A549 (cell line): Measurements from ENCODE around the gene SLC6A3. TPM values are rescaled to one million over a fixed set of nuclear protein-coding genes. Genes with fewer than 3 reads are reported as not detected.

Experiments
- ATAC-seq, 2 experiments: fragments of 200-7000 bp in 1 of 2; fragments of >200 bp in 1 of 2; cut with Nextera tagmentation in 1 of 2; cut with Tn5 transposase in 1 of 2; 3 replicates each; pipeline versions ENCODE4 v1.8.0 to v1.9.1; 2018 to 2020; ENCODE audit warnings: mild to moderate bottlenecking in 1 of 2, moderate library complexity in 1 of 2
- CTCF ChIA-PET: fragments of 300-600 bp; sonication (Branson Sonifier 250); formaldehyde crosslinking; extraction: SDS; loops from one replicate; lab custom pipeline; 2021; ENCODE audit warnings: antibody characterized with exemption, inconsistent platforms; lab: Yijun Ruan, JAX
- POLR2A ChIA-PET: fragments of 350-600 bp; formaldehyde crosslinking; extraction: SDS; loops from one replicate; lab custom pipeline; 2021; ENCODE audit warnings: antibody characterized with exemption, inconsistent platforms; lab: Yijun Ruan, JAX
- DNase-seq, 2 experiments: peaks; one replicate each; pipeline versions ENCODE4 v3.0.0 to v3.0.0-alpha.2; 2011 to 2016; ENCODE audit warnings: low read depth in 1 of 2, low spot score in 1 of 2
- FAIRE-seq: peaks from 2 replicates; lab custom pipeline; 2011; peaks lifted over from hg19 to GRCh38; lab: Jason Lieb, UNC
- H3K27ac ChIP-seq, 2 experiments: fragments of >200 bp; sonication (Bioruptor Twin); formaldehyde crosslinking; 3 replicates each; pipeline ENCODE4 v1.5.1; 2016 to 2017
- H3K4me1 ChIP-seq: fragments of >200 bp; sonication (Bioruptor Twin); formaldehyde crosslinking; 3 replicates; pipeline ENCODE4 v1.6.1; 2016
- H3K4me2 ChIP-seq: fragments of >200 bp; sonication (Bioruptor Twin); formaldehyde crosslinking; 3 replicates; pipeline ENCODE4 v1.6.1; 2016
- H3K4me3 ChIP-seq: fragments of >200 bp; sonication (Bioruptor Twin); formaldehyde crosslinking; 3 replicates; pipeline ENCODE4 v1.5.1; 2016
- H3K9me3 ChIP-seq: fragments of >200 bp; sonication (Bioruptor Twin); formaldehyde crosslinking; 3 replicates; pipeline ENCODE4 v1.6.1; 2016
- ATOH8 ChIP-seq: fragments of 250-450 bp; sonication (Bioruptor Pico); IDR thresholded peaks from 2 replicates; pipeline ENCODE4 v1.5.0; 2020; ENCODE audit warnings: low read depth, mild to moderate bottlenecking, moderate library complexity
- BCL3 ChIP-seq: fragments of >200 bp; sonication (Bioruptor Twin); formaldehyde crosslinking; IDR thresholded peaks from 3 replicates; pipeline ENCODE4 v1.6.1; 2016
- CBX8 ChIP-seq: fragments of 200-600 bp; sonication (generic); IDR thresholded peaks from 2 replicates; pipeline ENCODE4 v1.6.1; 2016
- CEBPB ChIP-seq, 2 experiments: fragments of >200 bp in 1 of 2; sonication (Bioruptor Twin) in 1 of 2; formaldehyde crosslinking in 1 of 2; IDR thresholded peaks; 2 replicates each; pipeline ENCODE4 v1.6.1; 2012 to 2016
- CHD2 ChIP-seq: fragments of 150-350 bp; IDR thresholded peaks from 2 replicates; pipeline ENCODE4 v1.6.1; 2014; ENCODE audit warnings: low read length; ENCODE audit not compliant: partially characterized antibody
- E2F6 ChIP-seq: IDR thresholded peaks from 2 replicates; pipeline ENCODE4 v1.6.1; 2012; ENCODE audit warnings: low read depth, borderline replicate concordance
- EHF ChIP-seq: fragments of 250-450 bp; sonication (Bioruptor Pico); IDR thresholded peaks from 2 replicates; pipeline ENCODE4 v1.5.0; 2020; ENCODE audit warnings: mild to moderate bottlenecking
- ELK1 ChIP-seq: fragments of 150-350 bp; IDR thresholded peaks from 2 replicates; pipeline ENCODE4 v1.6.1; 2014; ENCODE audit warnings: low read depth, mild to moderate bottlenecking, low read length
- FOXS1 ChIP-seq: fragments of 250-450 bp; sonication (Bioruptor Pico); IDR thresholded peaks from 2 replicates; pipeline ENCODE4 v1.5.0; 2020; ENCODE audit warnings: mild to moderate bottlenecking, moderate library complexity
- HEYL ChIP-seq: fragments of 250-450 bp; sonication (Bioruptor Pico); IDR thresholded peaks from 2 replicates; pipeline ENCODE4 v1.8.0; 2021; ENCODE audit warnings: mild to moderate bottlenecking, moderate library complexity
- HOXB13 ChIP-seq: fragments of 250-450 bp; sonication (Bioruptor Pico); IDR thresholded peaks from 2 replicates; pipeline ENCODE4 v1.5.0; 2020; ENCODE audit warnings: low read depth, mild to moderate bottlenecking, moderate library complexity
- HOXB5 ChIP-seq: fragments of 250-450 bp; sonication (Bioruptor Pico); IDR thresholded peaks from 2 replicates; pipeline ENCODE4 v1.5.0; 2020; ENCODE audit warnings: mild to moderate bottlenecking, moderate library complexity
- JUN ChIP-seq, 2 experiments: fragments of >200 bp; sonication (Bioruptor Twin); formaldehyde crosslinking; IDR thresholded peaks; 2 replicates in 1 of 2; 3 replicates in 1 of 2; pipeline ENCODE4 v1.6.1; 2016 to 2017
- JUNB ChIP-seq: fragments of >200 bp; sonication (Bioruptor Twin); formaldehyde crosslinking; IDR thresholded peaks from 2 replicates; pipeline ENCODE4 v1.6.1; 2016
- KDM1A ChIP-seq: fragments of 200-600 bp; sonication (generic); IDR thresholded peaks from 2 replicates; pipeline ENCODE4 v1.6.1; 2016; ENCODE audit warnings: low read depth, mild to moderate bottlenecking
- KDM5A ChIP-seq: fragments of 200-600 bp; sonication (generic); IDR thresholded peaks from 2 replicates; pipeline ENCODE4 v1.6.1; 2016; ENCODE audit warnings: antibody characterized with exemption, mild to moderate bottlenecking
- MAFK ChIP-seq: fragments of 450-650 bp; IDR thresholded peaks from 2 replicates; pipeline ENCODE4 v1.6.1; 2014; ENCODE audit not compliant: partially characterized antibody
- MAZ ChIP-seq: fragments of 150-350 bp; IDR thresholded peaks from 2 replicates; pipeline ENCODE4 v1.6.1; 2014; ENCODE audit warnings: antibody characterized with exemption, low read depth, low read length, borderline replicate concordance
- NFE2L2 ChIP-seq: fragments of 150-350 bp; conservative IDR thresholded peaks from 2 replicates; pipeline ENCODE4 v1.6.1; 2014; ENCODE audit warnings: low read length
- PBX3 ChIP-seq: IDR thresholded peaks from 2 replicates; pipeline ENCODE4 v1.6.1; 2012
- POLR2AphosphoS2 ChIP-seq: conservative IDR thresholded peaks from 2 replicates; pipeline ENCODE4 v1.6.1; 2012; ENCODE audit warnings: low read length, improper control_type of control experiment, inconsistent platforms
- RAD21 ChIP-seq, 2 experiments: fragments of >200 bp in 1 of 2; sonication (Bioruptor Twin) in 1 of 2; formaldehyde crosslinking in 1 of 2; IDR thresholded peaks in 1 of 2; conservative IDR thresholded peaks in 1 of 2; 2 replicates in 1 of 2; 3 replicates in 1 of 2; pipeline ENCODE4 v1.6.1; 2012 to 2018; ENCODE audit warnings: inconsistent platforms in 1 of 2
- RCOR1 ChIP-seq: fragments of 150-350 bp; IDR thresholded peaks from 2 replicates; pipeline ENCODE4 v1.6.1; 2014; ENCODE audit warnings: antibody characterized with exemption, low read length, low read depth
- REST ChIP-seq: fragments of 200-600 bp; sonication (generic); IDR thresholded peaks from 2 replicates; pipeline ENCODE4 v1.6.1; 2016; ENCODE audit warnings: antibody characterized with exemption, mild to moderate bottlenecking, moderate library complexity
- ZC3H11A ChIP-seq: fragments of 450-650 bp; IDR thresholded peaks from 2 replicates; pipeline ENCODE4 v1.6.1; 2014; ENCODE audit warnings: antibody characterized with exemption, mild to moderate bottlenecking
- WGBS: methylation state at CpG from one replicate; pipeline ENCODE4 v1.1.6; 2017; ENCODE audit errors: missing lambda C conversion rate; 5-methylcytosine and 5-hydroxymethylcytosine counted together
- polyA plus RNA-seq, 4 experiments: library from polyadenylated mRNA; depleted of rRNA in 3 of 4; stranded (reverse); fragments of >200 nt; fragmentation: RNase III in 1 of 4; extraction: RNeasy Plus Mini Kit Qiagen cat#74134 plus additional on column Dnase treatment in 1 of 4; gene quantifications; 2 replicates in 3 of 4; 3 replicates in 1 of 4; pipeline ENCODE4 v1.2.3, GENCODE V29; 2011 to 2017

SLC6A3 gene
- polyA plus RNA-seq, 2 of the 4 experiments (the other 2 are of a cell fraction), result 0.05 to 0.06 TPM

- ATAC-seq (peak in 1 of 2 experiments; percentile 20; a peak in 2 of 6 replicates), FAIRE-seq (no peak), DNase-seq (no peak)
- CTCF ChIA-PET, result interaction anchor here (2.5 kb wide), 1 partner anchor 21 kb away, joined by 10 read pairs; no protein-coding TSS in a partner anchor
- Histone ChIP-seq H3K4me3 (no peak overlapping the region), H3K4me1 (no peaks in the 10 kb centered on the region), H3K27ac (no peak overlapping the region), H3K4me2 (no peak overlapping the region), H3K9me3 (peaks cover 6% of the 10 kb centered on the region; the same call in 1 of the 3 replicates)
- TF ChIP-seq RAD21 (conservative IDR thresholded peaks at IDR 0.05 in 1 of 2, IDR thresholded peaks at IDR 0.05 in 1 of 2) (no peak), HOXB5 (CRISPR knock-in tag) (no peak), CBX8 (no peak), CHD2 (no peak), CEBPB (IDR thresholded peaks at IDR 0.05) (no peak), BCL3 (no peak), NFE2L2 (no peak), JUN (IDR thresholded peaks at IDR 0.05) (no peak), MAFK (no peak), MAZ (no peak), PBX3 (no peak), ATOH8 (CRISPR knock-in tag) (no peak), REST (no peak), POLR2AphosphoS2 (no peak), RCOR1 (no peak), ELK1 (no peak)
- WGBS, result 32% methylated on average over 14 of the region's 14 CpGs
- POLR2A ChIA-PET, result no interaction called here
Observed at GRCh38 chr5:1401536-1402138, 43.6 kb downstream of the SLC6A3 start.

GRCh38 chr5:1400936-1401335 lies 44.3 kb downstream of the SLC6A3 start:
- no peak overlapping the region for H3K4me3 ChIP-seq
- H3K4me1 ChIP-seq, result no peaks in the 10 kb centered on the region
- ChIA-PET CTCF (interaction anchor here (2.5 kb wide), 1 partner anchor 20 kb away, joined by 10 read pairs; no protein-coding TSS in a partner anchor), POLR2A (no interaction called here)
- DNase-seq (no peak), FAIRE-seq (no peak), ATAC-seq (no peak)
- 46% methylated on average over 11 of the region's 12 CpGs for WGBS
- H3K9me3 ChIP-seq, result peaks cover 6% of the 10 kb centered on the region; the same call in 1 of the 3 replicates
- H3K27ac ChIP-seq, result no peak overlapping the region
- H3K4me2 ChIP-seq, result no peak overlapping the region
- TF ChIP-seq JUNB (no peak), NFE2L2 (no peak), FOXS1 (CRISPR knock-in tag) (no peak), EHF (CRISPR knock-in tag) (no peak), KDM1A (no peak), ATOH8 (CRISPR knock-in tag) (no peak), ZC3H11A (no peak), HOXB13 (CRISPR knock-in tag) (no peak), POLR2AphosphoS2 (no peak), PBX3 (no peak), E2F6 (no peak), MAFK (no peak), HEYL (no peak), KDM5A (no peak)
